Sigmoid colon (tissue), 7 donors: Measurements from ENCODE around the gene TBCEL. TPM values are rescaled to one million over a fixed set of nuclear protein-coding genes. Genes with fewer than 3 reads are reported as not detected.

ENCODE experiments used
- DNase-seq: peaks from one replicate; pipeline ENCODE4 v3.0.0-alpha.2; 2019
- H3K27ac ChIP-seq, 4 donors: fragments of 200-600 bp; sonication (generic); one replicate each; pipeline ENCODE4 v1.5.1; 2016 to 2019; ENCODE audit warnings: mild to moderate bottlenecking in 1 of 4
- H3K27me3 ChIP-seq, 3 donors: fragments of 200-600 bp; sonication (generic); one replicate each; pipeline ENCODE4 v1.5.1; 2019; ENCODE audit warnings: mild to moderate bottlenecking in 1 of 3
- H3K36me3 ChIP-seq, 4 donors: fragments of 200-600 bp; sonication (generic); one replicate each; pipeline ENCODE4 v1.5.1; 2016 to 2019
- H3K4me1 ChIP-seq, 4 donors: fragments of 200-600 bp; sonication (generic); one replicate each; pipeline ENCODE4 v1.5.1; 2017 to 2019
- H3K4me3 ChIP-seq, 4 donors: fragments of 200-600 bp; sonication (generic); one replicate each; pipeline ENCODE4 v1.5.1; 2017 to 2019; ENCODE audit warnings: mild to moderate bottlenecking in 2 of 4, moderate library complexity in 1 of 4
- H3K9me3 ChIP-seq, 4 donors: fragments of 200-600 bp in 3 of 4; sonication (generic) in 3 of 4; one replicate each; pipeline versions ENCODE4 v1.5.1 to v1.6.1; 2013 to 2019
- CTCF ChIP-seq, 4 experiments: fragments of 450-650 bp in 3 of 4; fragments of 200-600 bp in 1 of 4; IDR thresholded peaks; one replicate each; pipeline ENCODE4 v1.5.1; 2016 to 2019; ENCODE audit warnings: antibody characterized with exemption in 4 of 4, mild to moderate bottlenecking in 3 of 4, moderate library complexity in 2 of 4
- EP300 ChIP-seq, 4 donors: sonication (generic); formaldehyde crosslinking; IDR thresholded peaks; one replicate each; pipeline ENCODE4 v1.6.1; 2017; ENCODE audit warnings: antibody characterized with exemption in 4 of 4
- POLR2A ChIP-seq, 2 donors: fragments of 450-650 bp; IDR thresholded peaks; one replicate each; pipeline ENCODE4 v1.6.1; 2016; ENCODE audit warnings: antibody characterized with exemption in 2 of 2, mild to moderate bottlenecking in 2 of 2, moderate library complexity in 2 of 2
- POLR2AphosphoS5 ChIP-seq, 4 donors: sonication (generic); formaldehyde crosslinking; IDR thresholded peaks; one replicate each; pipeline ENCODE4 v1.6.1; 2017; ENCODE audit warnings: antibody characterized with exemption in 4 of 4
- WGBS, 2 donors: extraction: QIAGEN DNeasy Blood & Tissue Kit; methylation state at CpG; one replicate each; pipeline ENCODE4 v1.1.7; 2013; 5-methylcytosine and 5-hydroxymethylcytosine counted together
- intact Hi-C: fragments of 100-400 bp; cut with DNase I; formaldehyde crosslinking; loops from one replicate; pipeline ENCODE4 v1.15.1; 2023
- polyA plus RNA-seq, 3 donors: library from polyadenylated mRNA; stranded (reverse); fragments of 200-250 nt; gene quantifications; one replicate each; pipeline ENCODE4 v1.2.3, GENCODE V29; 2013
- total RNA-seq, 4 donors: library from RNA; depleted of rRNA; stranded (reverse); fragments of >200 nt; gene quantifications; one replicate each; pipeline ENCODE4 v1.1.0, GENCODE V29; 2016
- donor health status: healthy with polysubstance abuse.
- donor health status: Bipolar disorder and iron deficiency.
- donor health status: healthy.

The TBCEL gene
- total and polyA plus RNA-seq, 7 donors, result 4.2 to 53.3 (median 22.4) TPM

GRCh38 chr11:121038648-121039409 lies 14.9 kb downstream of the TBCEL start:
- no peaks in the 10 kb centered on the region for H3K27me3 ChIP-seq
- H3K36me3 ChIP-seq, result no peaks in the 10 kb centered on the region
- H3K4me1 ChIP-seq, result peaks cover 0 to 4% (median 2%) of the 10 kb centered on the region in 4 donors
- no peak overlapping the region for H3K4me3 ChIP-seq
- intact Hi-C loops, result no loop called here
- DNase-seq, result no peak
- TF ChIP-seq POLR2A (IDR thresholded peaks at IDR 0.05) (no peak), POLR2AphosphoS5 (IDR thresholded peaks at IDR 0.05) (no peak), EP300 (IDR thresholded peaks at IDR 0.05) (no peak), CTCF (IDR thresholded peaks at IDR 0.05) (no peak)
- WGBS, 2 donors, result 62 to 78% methylated on average over 5 of the region's 5 CpGs
- no peak overlapping the region for H3K27ac ChIP-seq
- H3K9me3 ChIP-seq, result no peaks in the 10 kb centered on the region

- WGBS, 2 donors, result 94 to 100% methylated on average over 1 of the region's 1 CpG
- intact Hi-C loops, result no loop called here
- Histone ChIP-seq H3K9me3 (no peaks in the 10 kb centered on the region), H3K27me3 (no peaks in the 10 kb centered on the region), H3K4me1 (peaks cover 0 to 4% (median 2%) of the 10 kb centered on the region in 4 donors), H3K27ac (no peak overlapping the region), H3K4me3 (no peak overlapping the region), H3K36me3 (no peaks in the 10 kb centered on the region)
- no peak for TF ChIP-seq CTCF (IDR thresholded peaks at IDR 0.05)
- no peak for TF ChIP-seq POLR2A (IDR thresholded peaks at IDR 0.05)
- TF ChIP-seq EP300 (IDR thresholded peaks at IDR 0.05), result no peak
- TF ChIP-seq POLR2AphosphoS5 (IDR thresholded peaks at IDR 0.05), result no peak
- no peak for DNase-seq
These were observed 16.2 kb downstream of the TBCEL start for GRCh38 chr11:121039971-121040613.

GRCh38 chr11:121040614-121041002 lies 16.7 kb downstream of the TBCEL start:
- Histone ChIP-seq H3K4me1 (peaks cover 0 to 4% (median 2%) of the 10 kb centered on the region in 4 donors), H3K36me3 (no peaks in the 10 kb centered on the region), H3K27me3 (no peaks in the 10 kb centered on the region), H3K4me3 (no peak overlapping the region), H3K9me3 (no peaks in the 10 kb centered on the region), H3K27ac (no peak overlapping the region)
- TF ChIP-seq CTCF (IDR thresholded peaks at IDR 0.05) (no peak), POLR2A (IDR thresholded peaks at IDR 0.05) (no peak), POLR2AphosphoS5 (IDR thresholded peaks at IDR 0.05) (no peak), EP300 (IDR thresholded peaks at IDR 0.05) (no peak)
- DNase-seq, result no peak
- 97 to 98% methylated on average over 3 of the region's 3 CpGs for WGBS, 2 donors
- intact Hi-C loops, result no loop called here

- DNase-seq, result no peak
- H3K27ac ChIP-seq, result no peak overlapping the region
- no peaks in the 10 kb centered on the region for H3K36me3 ChIP-seq
- 85 to 88% methylated on average over 5 of the region's 5 CpGs for WGBS, 2 donors
- H3K9me3 ChIP-seq, result no peaks in the 10 kb centered on the region
- H3K4me1 ChIP-seq, result peaks cover 0 to 4% (median 2%) of the 10 kb centered on the region in 4 donors
- H3K27me3 ChIP-seq, result no peaks in the 10 kb centered on the region
- H3K4me3 ChIP-seq, result no peak overlapping the region
- intact Hi-C loops, result no loop called here
- no peak for TF ChIP-seq POLR2AphosphoS5 (IDR thresholded peaks at IDR 0.05)
- no peak for TF ChIP-seq POLR2A (IDR thresholded peaks at IDR 0.05)
- no peak for TF ChIP-seq CTCF (IDR thresholded peaks at IDR 0.05)
- no peak for TF ChIP-seq EP300 (IDR thresholded peaks at IDR 0.05)
These were observed 17.2 kb downstream of the TBCEL start for GRCh38 chr11:121041072-121041471.
